GM12878 (cell line): ENCODE results near the gene KIF25. TPM values are rescaled to one million over a fixed set of nuclear protein-coding genes. Genes with fewer than 3 reads are reported as not detected.

Experiments used
- ATAC-seq: fragments of 200-7000 bp; cut with Tn5 transposase; 3 replicates; pipeline ENCODE4 v1.9.1; 2020; ENCODE audit warnings: mild to moderate bottlenecking, moderate library complexity
- BruUV-seq: library from RNA; stranded (reverse); fragments of 400-500 nt; replicated peaks from 2 replicates; lab custom pipeline; 2021; lab: Mats Ljungman, UMichigan
- CTCF ChIA-PET: fragments of 300-600 bp; sonication (Branson Sonifier 250); formaldehyde crosslinking; extraction: SDS; loops from one replicate; lab custom pipeline; 2021; ENCODE audit warnings: inconsistent platforms; lab: Yijun Ruan, JAX
- POLR2A ChIA-PET: fragments of 350-600 bp; formaldehyde crosslinking; extraction: SDS; loops from one replicate; lab custom pipeline; 2021; ENCODE audit warnings: inconsistent platforms; lab: Charles Lee
- RAD21 ChIA-PET: fragments of 300-600 bp; sonication (Branson Sonifier 250); formaldehyde crosslinking; loops from one replicate; lab custom pipeline; 2023; ENCODE audit warnings: antibody characterized with exemption; ENCODE audit not compliant: unreplicated experiment; lab: Charles Lee
- SMC1A ChIA-PET: fragments of 300-600 bp; sonication (Branson Sonifier 250); formaldehyde crosslinking; loops from one replicate; lab custom pipeline; 2023; ENCODE audit not compliant: unreplicated experiment, uncharacterized antibody; lab: Charles Lee
- DNase-seq: peaks from one replicate; pipeline ENCODE4 v3.0.0-alpha.2; 2011; ENCODE audit warnings: low read depth, low spot score
- FAIRE-seq: peaks from 3 replicates; lab custom pipeline; 2011; peaks lifted over from hg19 to GRCh38; lab: Jason Lieb, UNC
- H2AFZ ChIP-seq: 2 replicates; pipeline ENCODE4 v1.6.0; 2011; ENCODE audit warnings: low read depth, low read length, control low read depth; ENCODE audit not compliant: control insufficient read depth
- H3K27ac ChIP-seq: 2 replicates; pipeline ENCODE4 v1.5.1; 2011; ENCODE audit warnings: control low read depth; ENCODE audit not compliant: control insufficient read depth, insufficient read depth
- H3K27me3 ChIP-seq, 2 experiments: replicated peaks in 1 of 2; 2 replicates each; pipeline versions ENCODE4 v1.6.0 to v1.6.1; 2011; ENCODE audit warnings: low read length in 1 of 2; ENCODE audit not compliant: control insufficient read depth in 2 of 2, insufficient read depth in 2 of 2
- H3K36me3 ChIP-seq, 2 experiments: 2 replicates each; pipeline ENCODE4 v1.5.1; 2011; ENCODE audit warnings: low read length in 1 of 2; ENCODE audit not compliant: control insufficient read depth in 2 of 2, insufficient read depth in 2 of 2
- H3K4me1 ChIP-seq: 2 replicates; pipeline ENCODE4 v1.6.1; 2011; ENCODE audit warnings: mild to moderate bottlenecking, low read length, moderate library complexity, mixed read lengths; ENCODE audit not compliant: control insufficient read depth, insufficient read depth
- H3K4me2 ChIP-seq: 2 replicates; pipeline ENCODE4 v1.6.0; 2011; ENCODE audit warnings: control low read depth; ENCODE audit not compliant: control insufficient read depth, insufficient read depth
- H3K4me3 ChIP-seq: fragments of 200-600 bp; sonication (generic); 2 replicates; pipeline ENCODE4 v1.5.1; 2016
- H3K79me2 ChIP-seq: 2 replicates; pipeline ENCODE4 v1.6.0; 2011; ENCODE audit warnings: low read length; ENCODE audit not compliant: control insufficient read depth, insufficient read depth
- H3K9ac ChIP-seq: 2 replicates; pipeline ENCODE4 v1.8.0; 2011; ENCODE audit warnings: low read length, control low read depth, mixed read lengths; ENCODE audit not compliant: control insufficient read depth, insufficient read depth
- H3K9me3 ChIP-seq: replicated peaks from 3 replicates; pipeline ENCODE4 v1.5.1; 2011; ENCODE audit warnings: mild to moderate bottlenecking, low read length; ENCODE audit not compliant: control insufficient read depth, insufficient read depth
- H4K20me1 ChIP-seq: 2 replicates; pipeline ENCODE4 v1.6.0; 2011; ENCODE audit not compliant: control insufficient read depth, insufficient read depth
- CBX3 ChIP-seq: fragments of 200-600 bp; sonication (generic); IDR thresholded peaks from 2 replicates; pipeline ENCODE4 v1.6.1; 2016; ENCODE audit warnings: low read depth, borderline replicate concordance
- E4F1 ChIP-seq: fragments of 450-650 bp; IDR thresholded peaks from 2 replicates; pipeline ENCODE4 v1.6.1; 2018; ENCODE audit warnings: borderline replicate concordance, mild to moderate bottlenecking; ENCODE audit not compliant: partially characterized antibody
- EGR1 ChIP-seq, 2 experiments: IDR thresholded peaks; 1 replicate in 1 of 2; 2 replicates in 1 of 2; pipeline ENCODE4 v1.6.1; 2011 to 2012; ENCODE audit warnings: low read depth in 2 of 2, low read length in 2 of 2, borderline replicate concordance in 1 of 2, mild to moderate bottlenecking in 1 of 2, moderate library complexity in 1 of 2
- HDGF ChIP-seq: fragments of 450-650 bp; IDR thresholded peaks from 2 replicates; pipeline ENCODE4 v1.6.1; 2016; ENCODE audit warnings: antibody characterized with exemption
- POLR2AphosphoS2 ChIP-seq: IDR thresholded peaks from 2 replicates; pipeline ENCODE4 v1.6.1; 2011; ENCODE audit warnings: low read depth, mild to moderate bottlenecking, low read length, improper control_type of control experiment, moderate library complexity
- RCOR1 ChIP-seq: conservative IDR thresholded peaks from 2 replicates; pipeline ENCODE4 v1.6.1; 2012; ENCODE audit warnings: low read depth, low read length, improper control_type of control experiment
- RFX5 ChIP-seq: IDR thresholded peaks from 2 replicates; pipeline ENCODE4 v1.6.1; 2011; ENCODE audit warnings: low read depth, low read length, improper control_type of control experiment
- SMARCA5 ChIP-seq: fragments of 450-650 bp; IDR thresholded peaks from 2 replicates; pipeline ENCODE4 v1.6.1; 2017; ENCODE audit warnings: mild to moderate bottlenecking
- WGBS: methylation state at CpG from one replicate; pipeline ENCODE4 v1.1.6; 2016; ENCODE audit warnings: low lambda C conversion rate; ENCODE audit not compliant: insufficient replicate concordance, insufficient coverage; ENCODE audit errors: missing lambda C conversion rate; 5-methylcytosine and 5-hydroxymethylcytosine counted together
- in situ Hi-C: fragments of 300-500 bp; cut with MboI; formaldehyde crosslinking; loops from 9 replicates; pipeline ENCODE4 v1.14.3; 2018; ENCODE audit warnings: mixed read lengths
- intact Hi-C: fragments of 100-400 bp; cut with micrococcal nuclease; formaldehyde crosslinking; loops from one replicate; pipeline ENCODE4 v1.14.2; 2022; ENCODE audit not compliant: unreplicated experiment
- polyA plus RNA-seq, 11 experiments: library from polyadenylated mRNA; depleted of rRNA in 4 of 11; unstranded in 6 of 11; stranded (reverse) in 5 of 11; fragments of >200 nt; fragmentation: Nextera tagmentation in 4 of 11; fragmentation: Illumina TruSeq in 1 of 11; extraction: Ambion mirVana in 4 of 11; extraction: Trizol in 1 of 11; gene quantifications; 1 replicate in 1 of 11; 2 replicates in 10 of 11; pipeline versions ENCODE4 v1.2.1 to v1.2.3, GENCODE V29; 2011 to 2016; ENCODE audit warnings: inconsistent platforms in 2 of 11, missing spikeins in 2 of 11, low read depth in 1 of 11
- total RNA-seq, 4 experiments: library from RNA; depleted of rRNA in 3 of 4; stranded (reverse); fragments of >200 nt in 3 of 4; fragmentation: Illumina TruSeq in 1 of 4; extraction: Trizol in 1 of 4; gene quantifications; 2 replicates each; pipeline versions ENCODE4 v1.2.1 to v1.2.3, GENCODE V29; 2013 to 2021

The KIF25 gene
- total and polyA plus RNA-seq, 10 of the 15 experiments (the other 5 are each of a cell fraction or from before 2014, with no cell fraction given) = not detected

GRCh38 chr6:168051648-168052047 lies 54.2 kb downstream of the KIF25 start:
- H3K27me3 ChIP-seq = no peaks in the 10 kb centered on the region; a peak in 1 of 4 replicates
- FAIRE-seq (no peak), ATAC-seq (no peak)
- RAD21 ChIA-PET = no interaction called here
- no peaks in the 10 kb centered on the region for H3K9me3 ChIP-seq
- H3K36me3 ChIP-seq = no peaks in the 10 kb centered on the region
- CTCF ChIA-PET = no interaction called here
- no peak overlapping the region for H2AFZ ChIP-seq
- WGBS = 38% methylated on average over 9 of the region's 9 CpGs
- H3K4me3 ChIP-seq = no peak overlapping the region
- TF ChIP-seq POLR2AphosphoS2 (no peak), HDGF (no peak)
- TF ChIP-seq, all 136 proteins: peak for 0
- Histone ChIP-seq H3K4me1 (no peaks in the 10 kb centered on the region), H4K20me1 (no peaks in the 10 kb centered on the region), H3K4me2 (no peak overlapping the region), H3K79me2 (no peaks in the 10 kb centered on the region), H3K9ac (no peak overlapping the region), H3K27ac (no peak overlapping the region)
- BruUV-seq = no TSS peak
- ChIA-PET POLR2A (no interaction called here), SMC1A (no interaction called here)
- intact Hi-C loops = no loop called here
- in situ Hi-C loops = no loop called here
- no peak for DNase-seq

DNA sequence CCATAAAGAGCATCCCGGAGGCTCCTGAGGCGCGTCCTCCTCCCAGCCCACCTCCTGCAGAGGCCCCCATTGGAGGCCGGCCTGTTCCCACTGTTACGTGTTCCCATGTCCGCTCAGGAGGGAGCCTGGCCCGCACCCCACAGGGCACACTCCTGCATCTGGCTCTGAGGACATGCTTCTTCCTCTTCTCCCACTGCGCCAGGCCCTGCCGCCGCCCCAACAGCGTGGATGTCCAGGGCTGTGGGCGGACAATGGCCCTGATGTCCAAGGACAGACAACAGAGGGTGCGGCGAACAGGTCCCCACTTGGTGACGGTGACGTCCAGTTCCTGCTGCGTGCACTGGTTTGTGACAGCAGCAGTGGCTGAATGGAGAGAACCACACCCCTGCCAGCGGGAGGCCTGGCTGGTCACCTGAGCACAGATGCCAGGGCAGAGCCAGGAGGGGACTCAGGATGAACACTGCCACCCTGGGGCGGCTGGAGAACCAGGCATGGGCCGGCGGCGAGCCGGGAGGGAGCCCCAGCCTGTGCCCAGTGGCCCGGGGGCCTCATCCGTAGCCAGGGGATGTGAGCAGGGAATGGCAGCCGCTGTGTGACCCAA lies 54.9 kb downstream of the KIF25 start:
- no peaks in the 10 kb centered on the region for H4K20me1 ChIP-seq
- no peak for FAIRE-seq
- no peak for TF ChIP-seq RCOR1
- TF ChIP-seq E4F1 = no peak
- TF ChIP-seq CBX3 = no peak
- TF ChIP-seq EGR1 (IDR thresholded peaks at IDR 0.05; ENCODE audit: borderline replicate concordance in 1 of 2, low read depth in 2 of 2, low read length in 2 of 2) = no peak
- no peak for TF ChIP-seq RFX5
- no peak for TF ChIP-seq SMARCA5
- in situ Hi-C loops (no loop called here), intact Hi-C loops (no loop called here)
- DNase-seq = no peak
- CTCF ChIA-PET = no interaction called here
- H3K27ac ChIP-seq = no peak overlapping the region
- 50% methylated on average over 23 of the region's 26 CpGs for WGBS
- H3K27me3 ChIP-seq = no peaks in the 10 kb centered on the region; a peak in 1 of 4 replicates
- ATAC-seq = no peak
- H3K4me2 ChIP-seq = no peak overlapping the region
- H3K9ac ChIP-seq = no peak overlapping the region
- POLR2A ChIA-PET = no interaction called here
- H3K4me1 ChIP-seq = no peaks in the 10 kb centered on the region
- no peaks in the 10 kb centered on the region for H3K36me3 ChIP-seq
- no TSS peak for BruUV-seq
- H3K9me3 ChIP-seq = no peaks in the 10 kb centered on the region
- RAD21 ChIA-PET = no interaction called here
- no peak overlapping the region for H3K4me3 ChIP-seq
- SMC1A ChIA-PET = no interaction called here
- no peak overlapping the region for H2AFZ ChIP-seq
- no peaks in the 10 kb centered on the region for H3K79me2 ChIP-seq
